ENCODE data around the gene STIP1. TPM values are rescaled to one million over a fixed set of nuclear protein-coding genes. Genes with fewer than 3 reads are reported as not detected.
A peak's percentile ranks its signal among the peaks of the same experiment; 100 is the strongest.

The STIP1 gene
- total RNA-seq, 1 donor from 2014 or later = 125 TPM

- DNase-seq = no peak
- no peak for ATAC-seq
- Histone ChIP-seq H3K4me3 (no peak overlapping the region), H3K27ac (peak overlapping the region; percentile 53), H3K36me3 (no peaks in the 10 kb centered on the region), H3K4me1 (peaks cover 40% of the 10 kb centered on the region), H3K9me3 (no peaks in the 10 kb centered on the region), H3K27me3 (ENCODE audit: low read depth) (no peaks in the 10 kb centered on the region)
- intact Hi-C loops (cut with DNase I) = no loop called here
- no peak for TF ChIP-seq CTCF (IDR thresholded peaks at IDR 0.05)
These were observed 2.1 kb upstream of the STIP1 start for GRCh38 chr11:64183890-64184289.

- Histone ChIP-seq H3K27ac (peak overlapping the region; percentile 92), H3K36me3 (no peaks in the 10 kb centered on the region), H3K4me3 (no peak overlapping the region), H3K4me1 (peaks cover 51% of the 10 kb centered on the region), H3K9me3 (no peaks in the 10 kb centered on the region), H3K27me3 (ENCODE audit: low read depth) (no peaks in the 10 kb centered on the region)
- ATAC-seq (peak; percentile 73 to 76), DNase-seq (peak; percentile 93)
- TF ChIP-seq CTCF (IDR thresholded peaks at IDR 0.05) = peak; percentile 47
- intact Hi-C loops (cut with DNase I) = no loop called here
These were observed 737 bp upstream of the STIP1 start for GRCh38 chr11:64185175-64185692.

GRCh38 chr11:64186492-64187165 is 658 bp downstream of the STIP1 start:
- ATAC-seq (no peak), DNase-seq (no peak)
- no peak for TF ChIP-seq CTCF (IDR thresholded peaks at IDR 0.05)
- Histone ChIP-seq H3K4me1 (peaks cover 43% of the 10 kb centered on the region), H3K36me3 (peaks cover 7% of the 10 kb centered on the region), H3K9me3 (no peaks in the 10 kb centered on the region), H3K27ac (peak overlapping the region; percentile 79), H3K27me3 (ENCODE audit: low read depth) (no peaks in the 10 kb centered on the region), H3K4me3 (no peak overlapping the region)
- intact Hi-C loops (cut with DNase I) = no loop called here

DNA sequence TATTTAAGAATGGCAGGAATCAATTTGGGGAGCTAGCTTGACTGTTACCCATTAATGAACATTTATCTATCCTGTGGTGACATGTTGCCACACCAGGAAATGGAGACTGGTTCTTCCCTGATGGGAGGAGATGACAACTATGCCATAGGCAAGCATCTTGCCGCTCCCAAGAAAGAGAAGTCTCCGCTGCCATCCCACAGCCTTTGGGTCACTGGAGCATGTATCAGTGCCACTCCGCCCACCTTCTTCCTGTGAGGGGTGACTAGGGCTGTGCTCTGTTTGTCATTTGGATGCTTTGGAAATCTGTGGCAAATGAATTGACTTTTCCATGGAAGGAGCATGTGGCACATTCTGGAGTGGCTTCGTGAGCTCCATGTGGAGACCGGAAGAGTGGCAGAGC is 6.5 kb downstream of the STIP1 start:
- Histone ChIP-seq H3K27me3 (ENCODE audit: low read depth) (no peaks in the 10 kb centered on the region), H3K36me3 (peaks cover 58% of the 10 kb centered on the region), H3K27ac (no peak overlapping the region), H3K4me3 (no peak overlapping the region), H3K4me1 (peaks cover 20% of the 10 kb centered on the region), H3K9me3 (no peaks in the 10 kb centered on the region)
- TF ChIP-seq CTCF (IDR thresholded peaks at IDR 0.05) = no peak
- ATAC-seq (peak; percentile 58 to 65), DNase-seq (no peak)
- intact Hi-C loops (cut with DNase I) = no loop called here

DNA sequence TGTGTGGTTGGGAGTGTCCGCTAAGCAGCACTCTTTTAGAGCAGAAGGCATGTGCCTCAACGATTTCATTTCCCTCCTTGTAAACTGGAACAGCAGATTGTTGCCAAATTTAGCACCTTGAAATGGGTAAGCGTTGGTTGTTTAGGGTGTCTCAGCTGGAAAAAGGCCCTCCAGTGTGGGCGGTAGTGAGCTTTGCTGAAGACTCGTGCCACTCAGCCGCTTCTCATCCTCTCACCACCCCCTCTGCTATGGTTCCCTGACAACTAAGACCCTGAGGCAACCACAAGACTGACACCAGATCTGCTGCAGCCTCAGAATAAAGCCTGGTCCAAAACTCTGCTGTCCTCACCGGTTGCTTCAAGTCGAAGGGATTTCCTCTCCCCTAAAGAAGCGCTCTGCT is 10.7 kb downstream of the STIP1 start:
- DNase-seq (no peak), ATAC-seq (no peak)
- no peak for TF ChIP-seq CTCF (IDR thresholded peaks at IDR 0.05)
- Histone ChIP-seq H3K9me3 (no peaks in the 10 kb centered on the region), H3K4me3 (no peak overlapping the region), H3K36me3 (peaks cover 92% of the 10 kb centered on the region), H3K27me3 (ENCODE audit: low read depth) (no peaks in the 10 kb centered on the region), H3K4me1 (peaks cover 3% of the 10 kb centered on the region), H3K27ac (no peak overlapping the region)
- intact Hi-C loops (cut with DNase I) = no loop called here
